HUES6 (cell line): Measurements from ENCODE around the gene EXD1.
A peak's percentile ranks its signal among the peaks of the same experiment; 100 is the strongest.

ENCODE experiments used
- H3K27ac ChIP-seq: 2 replicates; pipeline ENCODE4 v1.7.0; 2013; ENCODE audit warnings: low read depth, mild to moderate bottlenecking, low read length, inconsistent platforms
- H3K27me3 ChIP-seq: 2 replicates; pipeline ENCODE4 v1.6.1; 2013; ENCODE audit warnings: low read length; ENCODE audit not compliant: control insufficient read depth, insufficient read depth
- H3K36me3 ChIP-seq: 2 replicates; pipeline ENCODE4 v1.6.1; 2013; ENCODE audit warnings: low read length; ENCODE audit not compliant: control insufficient read depth, insufficient read depth
- H3K4me1 ChIP-seq: 2 replicates; pipeline ENCODE4 v1.6.1; 2013; ENCODE audit warnings: low read length; ENCODE audit not compliant: control insufficient read depth, insufficient read depth
- H3K4me3 ChIP-seq: 2 replicates; pipeline ENCODE4 v1.5.1; 2013; ENCODE audit warnings: low read depth, low read length
- H3K9ac ChIP-seq: one replicate; pipeline ENCODE4 v1.6.1; 2013; ENCODE audit warnings: mild to moderate bottlenecking, low read length
- H3K9me3 ChIP-seq: 2 replicates; pipeline ENCODE4 v1.6.1; 2013; ENCODE audit warnings: low read depth, low read length; ENCODE audit not compliant: control insufficient read depth, insufficient read depth

The EXD1 gene

DNA sequence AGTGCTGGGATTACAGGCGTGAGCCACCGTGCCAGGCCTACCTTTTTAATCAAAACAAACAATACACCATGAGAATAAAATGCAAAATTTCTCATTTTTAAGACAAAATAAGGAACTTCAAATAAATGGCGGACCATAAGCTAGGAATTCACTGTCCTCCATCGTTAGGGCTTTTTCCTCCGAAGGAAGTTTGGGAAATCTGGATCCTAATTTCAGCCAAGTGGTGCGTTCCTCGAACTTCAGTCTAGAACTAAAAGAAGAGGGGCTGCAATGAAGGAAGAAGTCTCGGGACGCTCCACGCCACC, 260 bp downstream of the EXD1 start:
- no peaks in the 10 kb centered on the region; the same call in 1 of the 2 replicates for H3K4me1 ChIP-seq
- no peak overlapping the region for H3K9ac ChIP-seq
- 0 out of 2 replicates have a peak, but pooled peaks cover 3% of the 10 kb centered on the region for H3K36me3 ChIP-seq
- H3K27me3 ChIP-seq, result no peaks in the 10 kb centered on the region
- peak overlapping the region; percentile 83; the same call in 1 of the 2 replicates for H3K4me3 ChIP-seq
- no peaks in the 10 kb centered on the region for H3K9me3 ChIP-seq
- no peak overlapping the region for H3K27ac ChIP-seq

DNA sequence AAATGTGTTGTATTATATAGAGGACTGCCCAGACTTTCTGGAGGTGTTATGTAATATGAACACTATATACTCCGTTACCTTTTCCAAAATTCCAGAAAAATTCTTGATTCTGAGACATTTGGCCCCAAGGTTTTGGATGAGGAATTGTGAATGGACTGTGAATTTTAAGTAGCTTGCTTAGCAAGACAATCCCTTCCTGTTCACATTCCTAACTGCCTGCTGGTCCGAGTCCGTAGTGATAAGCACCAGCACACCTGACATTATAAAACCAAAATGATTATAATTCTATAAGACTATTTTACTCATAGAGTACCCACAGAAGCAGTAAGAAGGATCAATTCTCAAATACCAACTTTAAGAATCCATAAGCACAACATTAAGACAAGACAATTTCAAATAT, 11.2 kb downstream of the EXD1 start:
- peaks cover 14% of the 10 kb centered on the region for H3K4me1 ChIP-seq
- H3K9me3 ChIP-seq, result no peaks in the 10 kb centered on the region
- H3K4me3 ChIP-seq, result 0 out of 2 replicates have a peak overlapping the region, but pooled peaks have one; percentile 24
- peak overlapping the region; percentile 4; the same call in 1 of the 2 replicates for H3K27ac ChIP-seq
- no peaks in the 10 kb centered on the region for H3K36me3 ChIP-seq
- no peaks in the 10 kb centered on the region for H3K27me3 ChIP-seq
- H3K9ac ChIP-seq, result no peak overlapping the region

DNA sequence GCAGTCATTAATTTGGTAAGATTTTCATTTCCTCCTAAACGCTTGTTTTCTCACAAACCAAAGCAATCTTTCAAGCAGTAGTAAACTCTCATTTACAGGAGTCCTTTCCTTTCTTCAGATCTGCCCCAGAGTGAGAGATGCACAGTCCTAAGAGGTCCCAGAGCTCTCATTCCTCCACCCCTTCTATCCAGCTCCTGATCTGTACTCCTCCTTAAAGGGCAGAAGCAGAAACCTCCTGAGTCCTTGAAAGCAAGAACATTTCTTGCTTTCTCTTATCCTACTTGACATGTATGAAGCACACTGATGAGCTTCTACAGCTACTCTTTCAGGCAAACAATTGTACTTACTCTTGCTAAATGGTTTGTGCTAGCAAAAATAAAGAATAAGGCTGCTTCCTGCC, 11.7 kb downstream of the EXD1 start:
- Histone ChIP-seq H3K36me3 (no peaks in the 10 kb centered on the region), H3K27ac (0 out of 2 replicates have a peak overlapping the region, but pooled peaks have one; percentile 4), H3K9me3 (no peaks in the 10 kb centered on the region), H3K4me3 (no peak overlapping the region), H3K4me1 (peaks cover 14% of the 10 kb centered on the region), H3K9ac (no peak overlapping the region), H3K27me3 (no peaks in the 10 kb centered on the region)

DNA sequence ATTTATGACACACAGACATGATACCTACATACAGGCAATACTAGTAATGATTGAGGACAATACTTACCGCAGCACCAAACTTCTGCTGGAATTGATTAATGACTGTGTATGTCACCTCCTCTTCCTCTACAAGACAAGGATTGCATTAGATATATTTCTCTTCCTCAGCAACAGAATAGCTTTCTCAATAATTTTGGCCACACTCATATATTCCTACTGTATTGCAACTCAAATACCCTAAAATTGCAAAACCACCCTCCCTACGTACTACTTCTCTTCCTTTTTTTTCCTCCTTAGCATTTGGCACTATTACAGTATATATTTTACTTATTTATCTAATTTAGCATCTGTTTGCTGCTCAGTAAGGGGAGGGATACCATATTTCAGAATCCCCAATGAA, 14.8 kb downstream of the EXD1 start:
- no peaks in the 10 kb centered on the region for H3K9me3 ChIP-seq
- no peaks in the 10 kb centered on the region for H3K36me3 ChIP-seq
- no peak overlapping the region for H3K9ac ChIP-seq
- no peak overlapping the region for H3K4me3 ChIP-seq
- no peak overlapping the region for H3K27ac ChIP-seq
- peaks cover 14% of the 10 kb centered on the region for H3K4me1 ChIP-seq
- H3K27me3 ChIP-seq, result no peaks in the 10 kb centered on the region

DNA sequence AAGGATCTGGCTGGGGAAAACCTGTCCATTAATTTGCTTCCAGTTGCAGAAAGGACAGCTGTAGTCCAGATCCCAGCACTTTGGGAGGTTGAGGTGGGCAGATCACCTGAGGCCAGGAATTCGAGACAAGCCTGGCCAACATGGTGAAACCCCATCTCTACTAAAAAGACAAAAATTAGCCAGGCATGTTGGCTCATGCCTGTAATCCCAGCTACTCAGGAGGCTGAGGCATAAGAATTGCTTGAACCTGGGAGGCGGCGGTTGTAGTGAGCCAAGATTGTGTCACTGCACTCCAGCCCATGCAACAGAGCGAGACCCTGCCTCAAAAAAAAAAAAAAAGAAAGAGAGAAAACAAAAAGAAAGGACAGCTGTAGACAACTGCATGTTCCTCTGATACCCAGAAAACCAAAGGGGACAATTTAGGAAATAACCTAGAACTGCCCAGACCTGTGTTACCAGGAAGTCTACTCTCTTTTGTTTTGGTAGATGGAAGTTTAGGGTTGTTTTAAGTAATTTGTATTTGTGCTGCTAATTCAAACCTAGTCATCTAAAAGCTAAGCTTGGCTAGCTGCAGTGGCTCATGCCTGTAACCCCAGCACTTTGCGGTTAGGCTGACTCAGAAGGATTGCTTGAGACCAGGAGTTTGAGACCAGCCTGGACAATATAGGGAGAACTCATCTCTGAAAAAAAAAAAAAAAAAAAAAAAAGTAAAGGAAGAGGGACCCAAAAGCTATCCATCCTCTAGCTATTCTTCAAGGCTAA, 22.7 kb downstream of the EXD1 start:
- H3K9ac ChIP-seq, result no peak overlapping the region
- no peaks in the 10 kb centered on the region for H3K27me3 ChIP-seq
- H3K27ac ChIP-seq, result no peak overlapping the region
- H3K36me3 ChIP-seq, result no peaks in the 10 kb centered on the region
- H3K4me1 ChIP-seq, result 0 out of 2 replicates have a peak, but pooled peaks cover 6% of the 10 kb centered on the region
- no peak overlapping the region for H3K4me3 ChIP-seq
- H3K9me3 ChIP-seq, result no peaks in the 10 kb centered on the region

DNA sequence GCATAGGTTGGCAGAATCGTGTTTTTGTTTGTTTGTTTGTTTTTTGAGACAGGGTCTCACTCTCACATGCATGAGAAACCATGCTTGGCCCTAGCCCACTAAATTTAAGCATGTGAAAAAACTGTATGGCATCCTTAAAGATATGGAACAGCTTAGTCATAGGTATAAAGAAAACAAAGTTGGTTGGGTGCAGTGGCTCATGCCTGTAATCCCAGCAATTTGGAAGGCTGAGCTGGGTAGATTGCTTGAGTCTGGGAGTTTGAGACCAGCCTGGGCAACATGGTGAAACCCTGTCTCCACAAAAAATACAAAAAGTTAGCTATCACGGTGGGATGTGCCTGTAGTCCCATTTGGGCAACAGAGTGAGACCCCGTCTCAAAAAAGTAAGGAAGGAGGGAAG, 25.2 kb downstream of the EXD1 start:
- no peaks in the 10 kb centered on the region for H3K36me3 ChIP-seq
- H3K27me3 ChIP-seq, result no peaks in the 10 kb centered on the region
- no peak overlapping the region for H3K27ac ChIP-seq
- no peak overlapping the region for H3K4me3 ChIP-seq
- no peaks in the 10 kb centered on the region for H3K9me3 ChIP-seq
- 0 out of 2 replicates have a peak, but pooled peaks cover 6% of the 10 kb centered on the region for H3K4me1 ChIP-seq
- H3K9ac ChIP-seq, result no peak overlapping the region

DNA sequence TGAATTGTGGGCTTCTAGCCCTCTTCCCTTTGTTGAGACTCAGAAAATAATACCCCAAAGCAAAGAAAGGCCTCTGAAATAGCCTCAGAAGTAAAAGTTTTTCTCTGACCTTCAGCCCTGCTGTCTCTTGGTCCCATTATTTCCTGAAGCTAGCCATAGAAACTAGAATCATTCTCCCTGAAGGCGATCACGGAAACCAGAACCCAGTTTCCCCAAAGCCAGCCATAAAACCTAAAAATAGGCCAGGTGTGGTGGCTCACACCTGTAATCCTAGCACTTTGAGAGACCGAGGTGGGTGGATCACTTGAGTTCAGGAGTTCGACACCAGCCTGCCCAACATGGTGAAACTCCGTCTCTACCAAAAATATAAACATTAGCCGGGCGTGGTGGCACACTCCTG, 27.2 kb downstream of the EXD1 start:
- Histone ChIP-seq H3K9ac (no peak overlapping the region), H3K9me3 (no peaks in the 10 kb centered on the region), H3K4me3 (no peak overlapping the region), H3K27me3 (no peaks in the 10 kb centered on the region), H3K36me3 (no peaks in the 10 kb centered on the region), H3K27ac (no peak overlapping the region), H3K4me1 (0 out of 2 replicates have a peak, but pooled peaks cover 6% of the 10 kb centered on the region)

DNA sequence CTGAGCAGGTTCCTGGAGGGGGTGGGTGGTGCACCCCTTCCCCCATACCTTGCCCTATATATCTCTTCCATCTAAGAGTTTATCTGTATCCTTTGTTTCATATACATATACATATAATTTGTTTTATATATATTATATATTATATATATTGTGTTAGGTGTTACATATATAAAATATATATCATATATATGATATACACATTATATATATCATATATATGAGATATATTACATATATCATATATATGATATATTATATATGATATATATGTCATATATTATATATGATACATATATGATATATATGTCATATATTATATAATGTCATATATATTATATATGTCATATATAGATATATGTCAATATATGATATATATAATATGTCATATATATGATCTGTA, 31.1 kb downstream of the EXD1 start:
- H3K9me3 ChIP-seq, result no peaks in the 10 kb centered on the region
- H3K4me1 ChIP-seq, result no peaks in the 10 kb centered on the region
- no peaks in the 10 kb centered on the region for H3K36me3 ChIP-seq
- no peak overlapping the region for H3K27ac ChIP-seq
- no peak overlapping the region for H3K9ac ChIP-seq
- no peak overlapping the region for H3K4me3 ChIP-seq
- no peaks in the 10 kb centered on the region for H3K27me3 ChIP-seq

DNA sequence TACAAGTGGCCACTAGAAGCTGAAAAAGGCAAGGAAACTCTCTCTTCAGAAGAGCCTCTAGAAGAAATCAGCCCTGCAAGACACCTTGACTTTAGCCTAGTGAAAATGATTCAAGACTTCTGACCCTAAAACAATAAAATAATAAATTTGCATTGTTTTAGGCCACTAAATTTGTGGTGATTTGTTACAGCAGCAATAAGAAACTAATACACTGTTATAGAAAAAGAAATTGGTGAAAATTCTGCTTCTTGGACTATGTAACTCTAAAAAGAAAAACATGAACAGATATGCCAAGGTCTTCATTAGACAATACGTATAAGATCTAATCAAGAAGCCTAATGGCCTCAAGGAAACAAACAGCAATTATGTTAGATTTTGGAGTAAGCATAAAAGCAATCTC, 36.1 kb downstream of the EXD1 start:
- H3K27ac ChIP-seq, result no peak overlapping the region
- H3K9me3 ChIP-seq, result no peaks in the 10 kb centered on the region

DNA sequence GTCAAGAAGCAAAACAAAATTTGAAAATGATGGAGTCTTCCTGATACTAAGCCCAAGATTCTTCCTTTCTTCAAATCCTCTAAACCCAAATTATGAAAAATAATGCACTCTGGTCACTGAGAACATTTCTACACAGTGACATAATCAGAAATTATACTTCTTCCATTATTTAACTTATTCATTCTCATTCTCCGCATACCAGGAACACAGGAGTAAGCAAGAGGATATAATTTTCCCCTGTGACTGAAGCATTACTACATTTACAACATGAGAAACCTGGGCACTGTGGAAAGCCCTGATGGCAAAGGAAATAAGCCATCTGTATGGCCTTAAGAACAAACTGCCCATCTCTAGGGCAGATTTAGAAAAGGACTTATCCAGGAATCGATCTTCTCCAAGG, 47.0 kb downstream of the EXD1 start:
- Histone ChIP-seq H3K27me3 (no peaks in the 10 kb centered on the region), H3K4me3 (no peak overlapping the region), H3K4me1 (peaks cover 7% of the 10 kb centered on the region; the same call in 1 of the 2 replicates), H3K9ac (no peak overlapping the region), H3K27ac (no peak overlapping the region), H3K36me3 (no peaks in the 10 kb centered on the region), H3K9me3 (no peaks in the 10 kb centered on the region)

More for the DNA sequence above, 36.1 kb downstream of the EXD1 start:
- H3K4me3 ChIP-seq, result no peak overlapping the region
- H3K4me1 ChIP-seq, result no peaks in the 10 kb centered on the region
- no peaks in the 10 kb centered on the region for H3K36me3 ChIP-seq
- no peaks in the 10 kb centered on the region for H3K27me3 ChIP-seq
- no peak overlapping the region for H3K9ac ChIP-seq

DNA sequence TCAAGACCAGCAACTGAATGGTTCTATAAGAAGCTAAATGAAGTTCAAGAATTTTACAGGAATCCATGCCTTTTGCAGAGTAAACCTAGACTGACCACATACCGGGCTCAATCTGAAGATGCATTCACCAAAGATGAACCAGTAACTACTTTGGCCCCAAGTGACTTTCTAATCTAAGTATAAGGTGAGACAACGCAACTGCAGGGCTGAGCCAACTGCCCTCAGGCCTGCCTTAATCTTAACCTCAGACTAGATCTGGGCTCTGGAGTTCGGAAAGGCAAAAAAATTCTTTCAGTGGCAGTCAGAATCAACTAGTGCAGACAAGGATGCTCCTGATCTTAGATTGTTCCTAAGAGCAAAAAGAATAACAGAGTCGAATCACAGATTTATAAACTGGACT, 48.3 kb downstream of the EXD1 start:
- H3K9ac ChIP-seq, result no peak overlapping the region
- no peaks in the 10 kb centered on the region for H3K9me3 ChIP-seq
- H3K36me3 ChIP-seq, result no peaks in the 10 kb centered on the region
- peaks cover 7% of the 10 kb centered on the region; the same call in 1 of the 2 replicates for H3K4me1 ChIP-seq
- H3K27ac ChIP-seq, result no peak overlapping the region
- H3K4me3 ChIP-seq, result no peak overlapping the region
- no peaks in the 10 kb centered on the region for H3K27me3 ChIP-seq
